Temporal lobe (tissue), 1 donor: ENCODE results near the gene TMEM204. TPM values are rescaled to one million over a fixed set of nuclear protein-coding genes. Genes with fewer than 3 reads are reported as not detected.

Source experiments
- total RNA-seq: library from RNA; depleted of rRNA; stranded (reverse); fragments of >200 nt; gene quantifications from one replicate; pipeline ENCODE4 v1.2.3, GENCODE V29; 2014

Gene TMEM204
- total RNA-seq, 1 donor from 2014 or later = 1.7 TPM

Other genes with a start within 250 kb of the TMEM204 start
- 31.2 TPM for gene UBE2I, start 224.0 kb upstream of the TMEM204 start, total RNA-seq
- 10.3 TPM for gene BAIAP3, start 200.0 kb upstream of the TMEM204 start, total RNA-seq
- gene TSR3, start 181.8 kb upstream of the TMEM204 start, total RNA-seq = 32.2 TPM
- 15.7 TPM for gene GNPTG, start 181.7 kb upstream of the TMEM204 start, total RNA-seq
- 10.3 TPM for gene UNKL, start 119.0 kb upstream of the TMEM204 start, total RNA-seq
- 9.6 TPM for gene UQCC4, start 112.9 kb upstream of the TMEM204 start, total RNA-seq
- not detected for gene PERCC1, start 102.6 kb upstream of the TMEM204 start, total RNA-seq
- gene CCDC154, start 89.1 kb upstream of the TMEM204 start, total RNA-seq = 0.49 TPM
- gene CLCN7, start 58.6 kb upstream of the TMEM204 start, total RNA-seq = 43.0 TPM
- not detected for gene PTX4, start 44.7 kb upstream of the TMEM204 start, total RNA-seq
- gene TELO2, start 40.3 kb upstream of the TMEM204 start, total RNA-seq = 13.8 TPM
- gene IFT140, start 78.4 kb downstream of the TMEM204 start, total RNA-seq = 32.5 TPM
- gene CRAMP1, start 78.7 kb downstream of the TMEM204 start, total RNA-seq = 10.6 TPM
- 23.1 TPM for gene JPT2, start 144.6 kb downstream of the TMEM204 start, total RNA-seq
- gene MAPK8IP3, start 172.5 kb downstream of the TMEM204 start, total RNA-seq = 75.2 TPM
- 23.8 TPM for gene NME3, start 237.9 kb downstream of the TMEM204 start, total RNA-seq
- gene EME2, start 239.1 kb downstream of the TMEM204 start, total RNA-seq = 4.9 TPM
- 23.1 TPM for gene MRPS34, start 239.5 kb downstream of the TMEM204 start, total RNA-seq
- 43.0 TPM for gene SPSB3, start 248.9 kb downstream of the TMEM204 start, total RNA-seq
- gene NUBP2, start 249.3 kb downstream of the TMEM204 start, total RNA-seq = 27.3 TPM